ENCODE measurements around the gene HIRIP3. TPM values are rescaled to one million over a fixed set of nuclear protein-coding genes. Genes with fewer than 3 reads are reported as not detected.

The HIRIP3 gene
- total RNA-seq, 6 experiments from 2014 or later: 5.2 to 12.9 (median 9.0) TPM

- DNase-seq (no peak), ATAC-seq (no peak)
- WGBS (ENCODE audit: insufficient coverage, low coverage, low lambda C conversion rate, missing lambda C conversion rate): 20% methylated on average over 19 of the region's 23 CpGs
- intact Hi-C loops (cut with DNase I): no loop called here
- Histone ChIP-seq H3K27me3 (no peaks in the 10 kb centered on the region), H3K36me3 (no peaks in the 10 kb centered on the region), H3K4me3 (no peak overlapping the region), H3K4me1 (no peaks in the 10 kb centered on the region), H3K27ac (no peak overlapping the region), H3K9me3 (no peaks in the 10 kb centered on the region)
- TF ChIP-seq, protein P1, sequence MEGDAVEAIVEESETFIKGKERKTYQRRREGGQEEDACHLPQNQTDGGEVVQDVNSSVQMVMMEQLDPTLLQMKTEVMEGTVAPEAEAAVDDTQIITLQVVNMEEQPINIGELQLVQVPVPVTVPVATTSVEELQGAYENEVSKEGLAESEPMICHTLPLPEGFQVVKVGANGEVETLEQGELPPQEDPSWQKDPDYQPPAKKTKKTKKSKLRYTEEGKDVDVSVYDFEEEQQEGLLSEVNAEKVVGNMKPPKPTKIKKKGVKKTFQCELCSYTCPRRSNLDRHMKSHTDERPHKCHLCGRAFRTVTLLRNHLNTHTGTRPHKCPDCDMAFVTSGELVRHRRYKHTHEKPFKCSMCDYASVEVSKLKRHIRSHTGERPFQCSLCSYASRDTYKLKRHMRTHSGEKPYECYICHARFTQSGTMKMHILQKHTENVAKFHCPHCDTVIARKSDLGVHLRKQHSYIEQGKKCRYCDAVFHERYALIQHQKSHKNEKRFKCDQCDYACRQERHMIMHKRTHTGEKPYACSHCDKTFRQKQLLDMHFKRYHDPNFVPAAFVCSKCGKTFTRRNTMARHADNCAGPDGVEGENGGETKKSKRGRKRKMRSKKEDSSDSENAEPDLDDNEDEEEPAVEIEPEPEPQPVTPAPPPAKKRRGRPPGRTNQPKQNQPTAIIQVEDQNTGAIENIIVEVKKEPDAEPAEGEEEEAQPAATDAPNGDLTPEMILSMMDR (IDR thresholded peaks at IDR 0.05): no peak
- no peak for TF ChIP-seq POLR2A (IDR thresholded peaks at IDR 0.05)
Measured at GRCh38 chr16:30030011-30030685, 34.7 kb upstream of the HIRIP3 start.

- H3K27me3 ChIP-seq: no peaks in the 10 kb centered on the region
- no peak overlapping the region for H3K4me3 ChIP-seq
- DNase-seq (no peak), ATAC-seq (peak in 2 of 4 donors; percentile 30 to 37)
- intact Hi-C loops (cut with DNase I): loop anchor here in 1 of 2 donors (10.0 kb wide), 2 partner anchors 154 to 334 kb away; no protein-coding TSS in a partner anchor
- TF ChIP-seq, protein P1 (IDR thresholded peaks at IDR 0.05): no peak
- TF ChIP-seq POLR2A (IDR thresholded peaks at IDR 0.05): no peak
- H3K9me3 ChIP-seq: no peaks in the 10 kb centered on the region
- H3K36me3 ChIP-seq: no peaks in the 10 kb centered on the region
- H3K4me1 ChIP-seq: no peaks in the 10 kb centered on the region
- WGBS (ENCODE audit: insufficient coverage, low coverage, low lambda C conversion rate, missing lambda C conversion rate): 11% methylated on average over 4 of the region's 18 CpGs
- no peak overlapping the region for H3K27ac ChIP-seq
Measured at GRCh38 chr16:30028438-30029076, 33.1 kb upstream of the HIRIP3 start.

DNA sequence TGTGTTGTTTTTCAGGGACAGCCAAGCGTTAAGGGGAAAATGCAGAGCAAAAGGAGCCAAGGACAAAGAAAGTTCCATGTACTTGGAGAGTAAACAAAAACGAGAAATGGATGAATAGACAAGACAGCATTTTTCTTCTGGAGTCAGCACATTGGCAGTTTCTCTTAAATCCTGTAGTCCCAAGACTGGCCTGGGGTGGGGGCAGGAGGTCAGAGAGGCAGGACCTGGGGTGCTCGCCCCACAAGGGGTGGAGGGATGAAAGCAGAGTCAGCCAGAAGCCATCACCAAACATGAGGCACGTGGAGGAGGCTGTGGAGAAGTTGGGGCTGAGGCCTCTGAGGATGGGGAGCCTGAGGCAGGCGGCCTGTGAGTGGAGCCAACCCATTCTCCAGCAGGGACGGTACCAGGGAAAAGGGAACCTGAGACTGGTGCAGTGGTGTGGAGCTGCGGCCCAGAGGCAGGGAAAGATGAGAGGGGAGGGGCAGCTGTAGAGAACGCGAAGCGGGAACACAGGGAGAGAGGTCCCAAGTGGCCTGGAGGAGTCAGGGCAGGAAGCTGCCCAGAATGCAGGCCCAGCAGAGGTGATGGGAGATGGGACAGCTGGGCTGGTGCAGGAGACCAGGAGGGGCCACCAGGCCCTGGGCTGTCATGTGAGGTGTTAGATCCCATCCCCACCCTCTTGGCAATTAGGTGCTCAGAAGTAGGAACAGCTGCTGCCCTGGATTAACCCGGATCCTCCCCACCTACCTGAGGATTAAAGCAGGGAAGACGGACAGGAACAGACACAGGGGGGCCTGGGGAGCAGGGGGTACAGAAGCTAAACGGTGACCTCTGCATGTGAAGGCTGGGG lies 32.4 kb upstream of the HIRIP3 start:
- H3K9me3 ChIP-seq: no peaks in the 10 kb centered on the region
- H3K27me3 ChIP-seq: no peaks in the 10 kb centered on the region
- H3K36me3 ChIP-seq: no peaks in the 10 kb centered on the region
- 40% methylated on average over 12 of the region's 13 CpGs for WGBS (ENCODE audit: insufficient coverage, low coverage, low lambda C conversion rate, missing lambda C conversion rate)
- ATAC-seq (no peak), DNase-seq (no peak)
- TF ChIP-seq, protein P1 (IDR thresholded peaks at IDR 0.05): no peak
- intact Hi-C loops (cut with DNase I): loop anchor here in 1 of 2 donors (10.0 kb wide), 2 partner anchors 153 to 333 kb away; no protein-coding TSS in a partner anchor
- H3K4me1 ChIP-seq: no peaks in the 10 kb centered on the region
- no peak overlapping the region for H3K4me3 ChIP-seq
- H3K27ac ChIP-seq: no peak overlapping the region

DNA sequence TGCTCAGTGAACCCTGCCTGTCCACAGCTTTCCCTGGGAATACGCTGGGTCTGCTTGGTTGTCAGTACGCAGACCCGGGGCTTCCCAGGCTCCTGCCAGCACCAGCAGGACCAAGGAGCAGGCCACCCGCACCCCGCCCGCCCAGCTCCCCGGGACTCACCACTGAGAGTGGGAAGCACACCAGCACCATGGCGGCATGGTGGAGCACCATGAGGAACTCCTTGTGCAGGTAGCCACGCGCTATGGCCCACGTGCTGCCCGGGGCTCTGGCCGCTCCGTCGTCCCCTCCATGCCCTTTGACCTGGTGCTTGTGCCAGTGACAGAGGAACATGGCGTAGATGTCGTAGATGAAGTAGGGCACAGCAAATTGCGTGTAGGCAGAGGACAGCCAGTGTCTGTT lies 31.0 kb upstream of the HIRIP3 start:
- Histone ChIP-seq H3K27ac (no peak overlapping the region), H3K27me3 (no peaks in the 10 kb centered on the region), H3K36me3 (no peaks in the 10 kb centered on the region), H3K4me1 (peaks cover 0 to 4% (median 0%) of the 10 kb centered on the region in 4 donors), H3K4me3 (no peak overlapping the region), H3K9me3 (no peaks in the 10 kb centered on the region)
- intact Hi-C loops (cut with DNase I): loop anchor here in 1 of 2 donors (10.0 kb wide), 2 partner anchors 152 to 332 kb away; no protein-coding TSS in a partner anchor
- no peak for ATAC-seq
- TF ChIP-seq, protein P1 (IDR thresholded peaks at IDR 0.05): no peak
- no peak for TF ChIP-seq POLR2A (IDR thresholded peaks at IDR 0.05)
- WGBS (ENCODE audit: insufficient coverage, low coverage, low lambda C conversion rate, missing lambda C conversion rate): 52% methylated on average over 5 of the region's 18 CpGs
- no peak for DNase-seq

Measured in right lobe of liver (tissue), 6 donors.